ENCODE data around the gene CDC42BPA.
"Not testable (repeated sequence)": the region's sequence is repeated elsewhere in the genome, so short reads cannot be mapped to it uniquely, and the experiment has no call there.

The CDC42BPA gene

GRCh38 chr1:227318016-227318852 is at the start of gene CDC42BPA:
Gene CDC42BPA, minus strand, starts transcription at chr1:227318492. Its CDS starts 1,310 bp downstream, at chr1:227317182.
- no peak for DNase-seq (ENCODE audit: low read depth, low spot score)

GRCh38 chr1:227368009-227368408 is 49.7 kb upstream of the CDC42BPA start:
- no peak for DNase-seq (ENCODE audit: low read depth, low spot score)

- no peak for DNase-seq (ENCODE audit: low read depth, low spot score)
Measured at GRCh38 chr1:227365473-227366431, 47.5 kb upstream of the CDC42BPA start.

- DNase-seq (ENCODE audit: low read depth, low spot score), result no peak
Measured at GRCh38 chr1:227364657-227365056, 46.4 kb upstream of the CDC42BPA start.

GRCh38 chr1:227363825-227364224 is 45.5 kb upstream of the CDC42BPA start:
- no peak for DNase-seq (ENCODE audit: low read depth, low spot score)

GRCh38 chr1:227362039-227362438 is 43.7 kb upstream of the CDC42BPA start:
- no peak for DNase-seq (ENCODE audit: low read depth, low spot score)

- no peak for DNase-seq (ENCODE audit: low read depth, low spot score)
Measured at GRCh38 chr1:227357927-227358302, 39.6 kb upstream of the CDC42BPA start.

- DNase-seq (ENCODE audit: low read depth, low spot score), result no peak
Measured at GRCh38 chr1:227357171-227357926, 39.1 kb upstream of the CDC42BPA start.

GRCh38 chr1:227356620-227357146 is 38.4 kb upstream of the CDC42BPA start:
- DNase-seq (ENCODE audit: low read depth, low spot score), result no peak

- DNase-seq (ENCODE audit: low read depth, low spot score), result no peak
Measured at GRCh38 chr1:227355542-227356245, 37.4 kb upstream of the CDC42BPA start.

- DNase-seq (ENCODE audit: low read depth, low spot score), result no peak
Measured at GRCh38 chr1:227353186-227353585, 34.9 kb upstream of the CDC42BPA start.

- DNase-seq (ENCODE audit: low read depth, low spot score), result not testable (repeated sequence)
Measured at GRCh38 chr1:227352164-227352563, 33.9 kb upstream of the CDC42BPA start.

GRCh38 chr1:227351443-227351842 is 33.2 kb upstream of the CDC42BPA start:
- DNase-seq (ENCODE audit: low read depth, low spot score), result no peak

GRCh38 chr1:227349967-227350366 is 31.7 kb upstream of the CDC42BPA start:
- DNase-seq (ENCODE audit: low read depth, low spot score), result no peak

- DNase-seq (ENCODE audit: low read depth, low spot score), result no peak
Measured at GRCh38 chr1:227343727-227344551, 25.6 kb upstream of the CDC42BPA start.

- no peak for DNase-seq (ENCODE audit: low read depth, low spot score)
Measured at GRCh38 chr1:227343206-227343605, 24.9 kb upstream of the CDC42BPA start.

GRCh38 chr1:227342075-227342829 is 24.0 kb upstream of the CDC42BPA start:
- no peak for DNase-seq (ENCODE audit: low read depth, low spot score)

- not testable (repeated sequence) for DNase-seq (ENCODE audit: low read depth, low spot score)
Measured at GRCh38 chr1:227336136-227336535, 17.8 kb upstream of the CDC42BPA start.

Measured in activated CD4-positive, CD25-positive, alpha-beta regulatory T cell treated with anti-CD3 and anti-CD28 coated beads, Interleukin-2, amount 50 U/mL, for 16 hours (primary cell).